GM23248 (cell line): ENCODE data around the gene KCNAB1.

Source experiments
- EZH2 ChIP-seq: fragments of 200-600 bp; sonication (generic); IDR thresholded peaks from 2 replicates; pipeline ENCODE4 v1.6.1; 2018; ENCODE audit warnings: antibody characterized with exemption, mild to moderate bottlenecking; ENCODE audit not compliant: insufficient read depth, poor library complexity, severe bottlenecking
- EZH2phosphoT487 ChIP-seq: fragments of 200-600 bp; sonication (generic); IDR thresholded peaks from 2 replicates; pipeline ENCODE4 v1.6.1; 2018; ENCODE audit warnings: antibody characterized with exemption, moderate library complexity, mild to moderate bottlenecking, low read depth; ENCODE audit not compliant: insufficient read depth

DNA sequence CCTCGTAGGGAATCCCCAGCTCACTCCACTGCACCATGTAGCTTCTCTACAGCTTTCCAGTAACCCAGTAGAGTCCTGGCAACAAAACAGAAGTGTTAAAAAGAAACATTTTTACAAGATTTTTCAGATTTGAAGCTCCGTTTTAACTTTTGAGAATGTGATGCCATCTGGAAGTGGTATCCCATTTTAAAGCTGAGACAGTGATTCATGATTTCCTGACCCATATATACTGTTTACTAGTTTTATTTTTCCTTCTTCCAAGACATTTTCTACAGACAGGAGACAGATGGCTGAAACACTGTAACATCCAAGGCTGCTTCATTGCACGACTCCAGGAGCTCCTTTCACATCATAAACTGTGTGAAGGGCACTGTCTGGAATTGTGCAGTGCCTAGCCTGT, 30.3 kb upstream of the KCNAB1 start:
- no peak for TF ChIP-seq EZH2
- TF ChIP-seq EZH2phosphoT487: no peak
